Mammary epithelial cell (primary cell): ENCODE measurements around the gene TSEN34.

Experiments
- EZH2 ChIP-seq: IDR thresholded peaks from 2 replicates; pipeline ENCODE4 v1.6.1; 2012; ENCODE audit warnings: low read length, inconsistent platforms, borderline replicate concordance
- TF ChIP-seq, protein P1 (sequence below), 2 donors: IDR thresholded peaks in 1 of 2; conservative IDR thresholded peaks in 1 of 2; 2 replicates each; pipeline ENCODE4 v1.5.1; 2011 to 2012; ENCODE audit warnings: inconsistent platforms in 2 of 2, low read length in 2 of 2, mild to moderate bottlenecking in 2 of 2, control low read depth in 1 of 2, low read depth in 1 of 2; ENCODE audit not compliant: insufficient read depth in 1 of 2; ENCODE audit errors: extremely low read depth in 1 of 2

DNA sequence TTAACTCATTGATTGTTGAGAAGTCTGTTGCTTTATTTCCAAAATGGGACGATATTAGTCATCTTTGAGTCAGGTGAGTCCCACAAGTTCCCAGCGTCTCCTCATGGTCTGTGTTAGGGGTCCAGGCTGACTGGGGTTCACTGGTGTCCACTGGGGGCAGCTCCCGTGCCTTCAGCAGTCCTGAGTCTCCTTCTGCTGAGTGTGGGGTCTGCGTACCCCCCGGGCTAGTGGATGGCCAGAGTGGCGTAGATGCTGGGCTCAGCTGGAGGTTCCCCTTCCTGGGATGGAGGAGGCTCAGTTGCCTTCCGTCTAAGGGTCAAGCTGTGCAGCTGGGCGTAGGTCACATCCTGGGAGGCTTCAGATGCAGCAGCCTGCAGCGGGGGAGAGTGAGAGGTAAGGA is 25.8 kb downstream of the TSEN34 start:
- TF ChIP-seq, protein P1, sequence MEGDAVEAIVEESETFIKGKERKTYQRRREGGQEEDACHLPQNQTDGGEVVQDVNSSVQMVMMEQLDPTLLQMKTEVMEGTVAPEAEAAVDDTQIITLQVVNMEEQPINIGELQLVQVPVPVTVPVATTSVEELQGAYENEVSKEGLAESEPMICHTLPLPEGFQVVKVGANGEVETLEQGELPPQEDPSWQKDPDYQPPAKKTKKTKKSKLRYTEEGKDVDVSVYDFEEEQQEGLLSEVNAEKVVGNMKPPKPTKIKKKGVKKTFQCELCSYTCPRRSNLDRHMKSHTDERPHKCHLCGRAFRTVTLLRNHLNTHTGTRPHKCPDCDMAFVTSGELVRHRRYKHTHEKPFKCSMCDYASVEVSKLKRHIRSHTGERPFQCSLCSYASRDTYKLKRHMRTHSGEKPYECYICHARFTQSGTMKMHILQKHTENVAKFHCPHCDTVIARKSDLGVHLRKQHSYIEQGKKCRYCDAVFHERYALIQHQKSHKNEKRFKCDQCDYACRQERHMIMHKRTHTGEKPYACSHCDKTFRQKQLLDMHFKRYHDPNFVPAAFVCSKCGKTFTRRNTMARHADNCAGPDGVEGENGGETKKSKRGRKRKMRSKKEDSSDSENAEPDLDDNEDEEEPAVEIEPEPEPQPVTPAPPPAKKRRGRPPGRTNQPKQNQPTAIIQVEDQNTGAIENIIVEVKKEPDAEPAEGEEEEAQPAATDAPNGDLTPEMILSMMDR (conservative IDR thresholded peaks at IDR 0.05 in 1 of 2, IDR thresholded peaks at IDR 0.05 in 1 of 2; ENCODE audit: extremely low read depth in 1 of 2, insufficient read depth in 1 of 2, low read depth in 1 of 2, low read length in 2 of 2): no peak
- TF ChIP-seq EZH2: no peak
